Measurements from ENCODE around the gene ABCF2.

The ABCF2 gene

GRCh38 chr7:151251328-151251688, 24.3 kb upstream of the ABCF2 start:
- in situ Hi-C loops (cut with HindIII; ENCODE audit: low pct_ligation_motif_present, low sequenced_read_pairs), result no loop called here
- Histone ChIP-seq H3K4me3 (ENCODE audit: low read depth, low read length) (peak overlapping the region; percentile 63), H3K36me3 (replicated peaks) (no peaks in the 10 kb centered on the region), H3K27ac (no peak overlapping the region), H3K27me3 (replicated peaks) (peaks cover 5% of the 10 kb centered on the region)
- TF ChIP-seq CTCF (IDR thresholded peaks at IDR 0.05; ENCODE audit: low read depth, low read length, missing control alignments), result no peak
- DNase-seq, result no peak

- peaks cover under 1% of the 10 kb centered on the region for H3K27me3 ChIP-seq (replicated peaks)
- no peak overlapping the region for H3K27ac ChIP-seq
- no peak for TF ChIP-seq CTCF (IDR thresholded peaks at IDR 0.05; ENCODE audit: low read depth, low read length, missing control alignments)
- DNase-seq, result no peak
- no peaks in the 10 kb centered on the region for H3K36me3 ChIP-seq (replicated peaks)
- in situ Hi-C loops (cut with HindIII; ENCODE audit: low pct_ligation_motif_present, low sequenced_read_pairs), result no loop called here
- no peak overlapping the region for H3K4me3 ChIP-seq (ENCODE audit: low read depth, low read length)
Observed at GRCh38 chr7:151250181-151251132, 23.5 kb upstream of the ABCF2 start.

- no peaks in the 10 kb centered on the region for H3K27me3 ChIP-seq (replicated peaks)
- no peak for TF ChIP-seq CTCF (IDR thresholded peaks at IDR 0.05; ENCODE audit: low read depth, low read length, missing control alignments)
- DNase-seq, result peak; percentile 8
Observed at GRCh38 chr7:151249732-151250072, 22.7 kb upstream of the ABCF2 start.

DNA sequence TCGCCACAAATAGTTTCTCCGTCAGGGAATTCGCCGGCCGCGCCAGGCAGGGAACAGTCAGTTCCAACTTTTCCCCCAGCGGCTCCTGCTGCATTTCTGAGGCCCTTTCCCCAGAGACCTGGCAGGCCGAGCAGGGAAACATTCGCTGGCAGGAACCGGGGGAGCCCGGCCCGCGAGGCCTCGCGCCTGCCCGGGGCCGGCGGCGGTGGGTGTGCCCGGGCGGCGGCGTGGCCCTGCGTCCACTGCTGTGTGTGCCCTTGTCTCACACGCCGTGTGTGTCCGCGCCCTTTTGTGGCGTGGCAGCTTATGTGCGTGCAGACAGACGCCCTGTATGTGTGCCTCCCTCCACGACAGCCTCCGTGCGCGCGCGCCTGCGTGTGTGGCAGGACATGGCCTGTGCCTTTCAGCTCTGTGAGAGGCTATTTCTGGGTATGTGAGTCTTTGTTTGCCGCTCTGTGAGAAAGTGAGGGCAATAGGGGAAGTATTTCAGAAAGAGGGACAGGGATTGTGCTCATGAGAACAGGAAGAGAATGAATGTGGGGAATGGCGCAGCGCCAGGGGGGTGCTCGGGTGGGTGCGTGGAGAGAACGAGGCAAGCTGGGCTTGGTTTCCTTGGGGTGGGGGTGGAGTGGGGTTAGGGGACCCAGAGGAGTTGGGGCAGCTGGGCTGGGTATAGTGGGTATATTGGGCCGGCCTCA, 22.2 kb upstream of the ABCF2 start:
- Histone ChIP-seq H3K27ac (peak overlapping the region; percentile 58), H3K36me3 (replicated peaks) (no peaks in the 10 kb centered on the region), H3K4me3 (ENCODE audit: low read depth, low read length) (peak overlapping the region; percentile 73), H3K27me3 (replicated peaks) (no peaks in the 10 kb centered on the region)
- DNase-seq, result peak; percentile 59
- in situ Hi-C loops (cut with HindIII; ENCODE audit: low pct_ligation_motif_present, low sequenced_read_pairs), result no loop called here
- no peak for TF ChIP-seq CTCF (IDR thresholded peaks at IDR 0.05; ENCODE audit: low read depth, low read length, missing control alignments)

More at GRCh38 chr7:151249732-151250072, 22.7 kb upstream of the ABCF2 start:
- Histone ChIP-seq H3K36me3 (replicated peaks) (no peaks in the 10 kb centered on the region), H3K4me3 (ENCODE audit: low read depth, low read length) (no peak overlapping the region), H3K27ac (no peak overlapping the region)
- in situ Hi-C loops (cut with HindIII; ENCODE audit: low pct_ligation_motif_present, low sequenced_read_pairs), result no loop called here

GRCh38 chr7:151248346-151249033, 21.5 kb upstream of the ABCF2 start, which contains the start of gene SMARCD3:
Gene SMARCD3 (minus strand): TSS chr7:151248694. CDS start chr7:151248562, 132 bp downstream.
- no peaks in the 10 kb centered on the region for H3K36me3 ChIP-seq (replicated peaks)
- peak within 1 kb of the TSS; percentile 73 for H3K4me3 ChIP-seq (ENCODE audit: low read depth, low read length)
- no peaks in the 10 kb centered on the region for H3K27me3 ChIP-seq (replicated peaks)
- H3K27ac ChIP-seq, result peak within 1 kb of the TSS; percentile 58
- peak; percentile 58 for DNase-seq
- TF ChIP-seq CTCF (IDR thresholded peaks at IDR 0.05; ENCODE audit: low read depth, low read length, missing control alignments), result no peak
- in situ Hi-C loops (cut with HindIII; ENCODE audit: low pct_ligation_motif_present, low sequenced_read_pairs), result no loop called here

All from brain microvascular endothelial cell (primary cell).